ENCODE data around the gene ENTPD2.
A peak's percentile ranks its signal among the peaks of the same experiment; 100 is the strongest.

Gene ENTPD2

DNA sequence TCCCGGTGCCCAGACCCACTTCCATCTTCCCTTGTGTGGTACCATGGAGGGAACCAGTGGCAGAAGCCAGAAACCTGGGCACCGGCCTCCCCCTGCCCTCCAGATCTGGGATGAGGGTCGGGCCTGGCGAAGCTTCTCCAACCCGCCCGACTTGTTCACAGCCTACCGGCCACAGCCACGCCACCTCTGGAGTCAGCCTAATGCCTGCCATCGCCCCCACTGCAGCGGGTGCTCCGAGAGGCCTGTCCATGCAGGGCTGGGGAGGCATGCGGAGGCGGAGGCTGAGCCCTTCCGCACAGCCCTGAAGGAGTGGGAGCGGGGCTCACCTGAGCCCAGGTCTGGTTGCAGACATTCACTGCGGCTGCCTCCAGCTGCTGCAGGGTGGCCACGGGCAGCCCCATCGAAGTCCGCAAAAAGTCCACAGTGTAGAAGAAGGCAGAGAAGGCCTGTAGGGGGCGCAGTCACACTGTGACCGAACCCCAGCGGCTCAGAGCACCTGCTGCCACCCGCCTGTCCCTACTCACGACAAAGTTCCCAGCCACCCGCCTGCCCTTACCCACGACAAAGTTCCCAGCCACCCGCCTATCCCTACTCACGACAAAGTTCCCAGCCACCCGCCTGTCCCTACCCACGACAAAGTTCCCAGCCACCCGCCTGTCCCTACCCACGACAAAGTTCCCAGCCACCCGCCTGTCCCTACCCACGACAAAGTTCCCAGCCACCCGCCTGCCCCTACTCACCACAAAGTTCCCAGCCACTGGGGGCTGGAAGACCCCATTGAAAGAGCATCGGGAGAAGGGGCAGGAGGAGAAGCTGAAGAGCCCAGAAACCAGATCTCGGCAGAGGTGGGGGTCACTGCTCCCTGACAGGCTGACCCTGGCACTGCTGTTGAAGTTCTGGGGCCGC, 4.1 kb downstream of the ENTPD2 start (continued):
- TF ChIP-seq, protein P1, sequence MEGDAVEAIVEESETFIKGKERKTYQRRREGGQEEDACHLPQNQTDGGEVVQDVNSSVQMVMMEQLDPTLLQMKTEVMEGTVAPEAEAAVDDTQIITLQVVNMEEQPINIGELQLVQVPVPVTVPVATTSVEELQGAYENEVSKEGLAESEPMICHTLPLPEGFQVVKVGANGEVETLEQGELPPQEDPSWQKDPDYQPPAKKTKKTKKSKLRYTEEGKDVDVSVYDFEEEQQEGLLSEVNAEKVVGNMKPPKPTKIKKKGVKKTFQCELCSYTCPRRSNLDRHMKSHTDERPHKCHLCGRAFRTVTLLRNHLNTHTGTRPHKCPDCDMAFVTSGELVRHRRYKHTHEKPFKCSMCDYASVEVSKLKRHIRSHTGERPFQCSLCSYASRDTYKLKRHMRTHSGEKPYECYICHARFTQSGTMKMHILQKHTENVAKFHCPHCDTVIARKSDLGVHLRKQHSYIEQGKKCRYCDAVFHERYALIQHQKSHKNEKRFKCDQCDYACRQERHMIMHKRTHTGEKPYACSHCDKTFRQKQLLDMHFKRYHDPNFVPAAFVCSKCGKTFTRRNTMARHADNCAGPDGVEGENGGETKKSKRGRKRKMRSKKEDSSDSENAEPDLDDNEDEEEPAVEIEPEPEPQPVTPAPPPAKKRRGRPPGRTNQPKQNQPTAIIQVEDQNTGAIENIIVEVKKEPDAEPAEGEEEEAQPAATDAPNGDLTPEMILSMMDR (tag by site-specific recombination; IDR thresholded peaks at IDR 0.05), result peak; percentile 64
- TF ChIP-seq, protein P2, sequence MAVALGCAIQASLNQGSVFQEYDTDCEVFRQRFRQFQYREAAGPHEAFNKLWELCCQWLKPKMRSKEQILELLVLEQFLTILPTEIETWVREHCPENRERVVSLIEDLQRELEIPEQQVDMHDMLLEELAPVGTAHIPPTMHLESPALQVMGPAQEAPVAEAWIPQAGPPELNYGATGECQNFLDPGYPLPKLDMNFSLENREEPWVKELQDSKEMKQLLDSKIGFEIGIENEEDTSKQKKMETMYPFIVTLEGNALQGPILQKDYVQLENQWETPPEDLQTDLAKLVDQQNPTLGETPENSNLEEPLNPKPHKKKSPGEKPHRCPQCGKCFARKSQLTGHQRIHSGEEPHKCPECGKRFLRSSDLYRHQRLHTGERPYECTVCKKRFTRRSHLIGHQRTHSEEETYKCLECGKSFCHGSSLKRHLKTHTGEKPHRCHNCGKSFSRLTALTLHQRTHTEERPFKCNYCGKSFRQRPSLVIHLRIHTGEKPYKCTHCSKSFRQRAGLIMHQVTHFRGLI (tag by site-specific recombination; IDR thresholded peaks at IDR 0.05), result no peak

DNA sequence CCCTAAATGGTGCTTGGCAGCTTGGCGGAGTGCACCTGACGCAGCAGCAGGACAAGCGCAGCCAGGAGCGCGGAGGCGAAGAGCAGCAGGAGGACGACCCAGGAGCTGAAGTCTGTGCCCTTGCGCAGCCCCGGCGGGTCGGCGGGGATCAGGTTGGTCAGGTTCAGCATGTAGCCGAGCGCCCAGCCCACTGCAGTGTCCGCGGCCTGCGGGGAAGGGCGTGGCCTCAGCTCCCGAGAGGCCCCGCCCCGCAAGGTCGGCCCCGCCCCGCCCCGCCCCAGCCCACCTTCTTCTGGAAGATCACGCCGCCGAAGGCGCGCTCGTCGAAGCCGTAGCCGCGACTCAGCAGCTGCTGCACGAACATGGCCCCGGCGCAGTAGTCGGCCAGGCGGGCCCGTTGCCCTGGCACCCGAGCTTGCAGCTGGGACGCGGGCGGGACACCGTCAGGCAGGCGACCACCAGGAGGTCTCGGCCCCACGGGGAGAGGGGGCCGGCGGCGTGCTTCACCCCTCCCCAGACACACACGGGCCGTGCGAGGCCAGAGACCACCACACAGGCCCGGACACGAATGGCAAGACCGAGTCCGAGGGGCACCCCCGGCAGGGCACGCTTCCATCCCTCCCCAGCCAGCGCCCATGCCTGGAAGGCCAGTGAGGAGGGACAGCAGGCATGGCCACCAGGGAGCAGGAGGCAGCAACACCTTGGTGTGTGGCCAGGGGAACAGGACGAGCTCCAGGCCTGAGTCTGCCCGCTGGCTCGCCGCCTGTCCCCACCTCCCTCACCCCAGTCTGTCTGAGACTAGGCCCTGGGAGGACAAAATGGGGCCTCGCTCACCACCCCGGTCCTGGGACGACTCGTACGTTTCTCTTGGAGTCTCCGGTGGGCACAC, 5.0 kb downstream of the ENTPD2 start:
- no peak overlapping the region for H3K4me3 ChIP-seq (ENCODE audit: low read depth, low read length)
- H3K4me1 ChIP-seq (ENCODE audit: control insufficient read depth, insufficient read depth, low read length), result peaks cover 5% of the 10 kb centered on the region; the same call in 1 of the 2 replicates
- ChIA-PET POLR2A (interaction anchor here (0.6 to 2.0 kb wide), 7 partner anchors 11 to 194 kb away, joined by 3 to 5 read pairs (median 4); partner anchors contain the start of gene MAN1B1), CTCF (interaction anchor here (0.5 to 5.4 kb wide), 20 partner anchors 10 to 288 kb away, joined by 3 to 237 read pairs (median 4); partner anchors contain the start of genes SAPCD2 and UAP1L1)
- no peaks in the 10 kb centered on the region for H3K9me3 ChIP-seq (ENCODE audit: control insufficient read depth, insufficient read depth, low read depth, low read length)
- H3K27ac ChIP-seq (ENCODE audit: extremely low read depth, low read depth, low read length), result no peak overlapping the region
- TF ChIP-seq, protein P3, sequence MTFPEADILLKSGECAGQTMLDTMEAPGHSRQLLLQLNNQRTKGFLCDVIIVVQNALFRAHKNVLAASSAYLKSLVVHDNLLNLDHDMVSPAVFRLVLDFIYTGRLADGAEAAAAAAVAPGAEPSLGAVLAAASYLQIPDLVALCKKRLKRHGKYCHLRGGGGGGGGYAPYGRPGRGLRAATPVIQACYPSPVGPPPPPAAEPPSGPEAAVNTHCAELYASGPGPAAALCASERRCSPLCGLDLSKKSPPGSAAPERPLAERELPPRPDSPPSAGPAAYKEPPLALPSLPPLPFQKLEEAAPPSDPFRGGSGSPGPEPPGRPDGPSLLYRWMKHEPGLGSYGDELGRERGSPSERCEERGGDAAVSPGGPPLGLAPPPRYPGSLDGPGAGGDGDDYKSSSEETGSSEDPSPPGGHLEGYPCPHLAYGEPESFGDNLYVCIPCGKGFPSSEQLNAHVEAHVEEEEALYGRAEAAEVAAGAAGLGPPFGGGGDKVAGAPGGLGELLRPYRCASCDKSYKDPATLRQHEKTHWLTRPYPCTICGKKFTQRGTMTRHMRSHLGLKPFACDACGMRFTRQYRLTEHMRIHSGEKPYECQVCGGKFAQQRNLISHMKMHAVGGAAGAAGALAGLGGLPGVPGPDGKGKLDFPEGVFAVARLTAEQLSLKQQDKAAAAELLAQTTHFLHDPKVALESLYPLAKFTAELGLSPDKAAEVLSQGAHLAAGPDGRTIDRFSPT (tag by site-specific recombination; IDR thresholded peaks at IDR 0.05), result 0 out of 2 replicates have a peak, but pooled peaks have one; percentile 23
- TF ChIP-seq ZNF585B (tag by site-specific recombination; IDR thresholded peaks at IDR 0.05), result 0 out of 2 replicates have a peak, but pooled peaks have one; percentile 18
- TF ChIP-seq MYNN (tag by site-specific recombination; IDR thresholded peaks at IDR 0.05; ENCODE audit: borderline replicate concordance), result no peak
- TF ChIP-seq, protein P4, sequence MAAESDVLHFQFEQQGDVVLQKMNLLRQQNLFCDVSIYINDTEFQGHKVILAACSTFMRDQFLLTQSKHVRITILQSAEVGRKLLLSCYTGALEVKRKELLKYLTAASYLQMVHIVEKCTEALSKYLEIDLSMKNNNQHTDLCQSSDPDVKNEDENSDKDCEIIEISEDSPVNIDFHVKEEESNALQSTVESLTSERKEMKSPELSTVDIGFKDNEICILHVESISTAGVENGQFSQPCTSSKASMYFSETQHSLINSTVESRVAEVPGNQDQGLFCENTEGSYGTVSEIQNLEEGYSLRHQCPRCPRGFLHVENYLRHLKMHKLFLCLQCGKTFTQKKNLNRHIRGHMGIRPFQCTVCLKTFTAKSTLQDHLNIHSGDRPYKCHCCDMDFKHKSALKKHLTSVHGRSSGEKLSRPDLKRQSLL (tag by site-specific recombination; IDR thresholded peaks at IDR 0.05), result no peak
- peak; percentile 70 for TF ChIP-seq GLIS2 (tag by site-specific recombination; IDR thresholded peaks at IDR 0.05)
- TF ChIP-seq KLF1 (tag by site-specific recombination; IDR thresholded peaks at IDR 0.05), result peak; percentile 71; the same call in 1 of the 2 replicates
- TF ChIP-seq KLF8 (tag by site-specific recombination; IDR thresholded peaks at IDR 0.05), result peak; percentile 77; the same call in 1 of the 2 replicates
- no peak for TF ChIP-seq ZNF843 (tag by site-specific recombination; IDR thresholded peaks at IDR 0.05)
- no peaks in the 10 kb centered on the region for H3K36me3 ChIP-seq (ENCODE audit: control insufficient read depth in 2 of 2, insufficient read depth in 1 of 2, low read length in 2 of 2)
